GM10248 (cell line): ENCODE results near the gene HID1.

Experiments used
- CTCF ChIA-PET: fragments of 300-600 bp; sonication (Branson Sonifier 250); formaldehyde crosslinking; extraction: SDS; loops from one replicate; lab custom pipeline; 2021; ENCODE audit warnings: antibody characterized with exemption; lab: Yijun Ruan, JAX
- POLR2A ChIA-PET: fragments of 350-650 bp; sonication (Branson Sonifier 250); formaldehyde crosslinking; extraction: SDS; loops from one replicate; lab custom pipeline; 2020; ENCODE audit warnings: antibody characterized with exemption; lab: Yijun Ruan, JAX
- DNase-seq: peaks from one replicate; pipeline ENCODE4 v3.0.0; 2012; ENCODE audit errors: extremely low spot score
- TF ChIP-seq, protein P1 (sequence below): IDR thresholded peaks from 2 replicates; pipeline ENCODE4 v1.5.1; 2012; ENCODE audit warnings: mild to moderate bottlenecking, low read depth; ENCODE audit errors: extremely low read depth, missing control alignments, control extremely low read depth

HID1 gene

DNA sequence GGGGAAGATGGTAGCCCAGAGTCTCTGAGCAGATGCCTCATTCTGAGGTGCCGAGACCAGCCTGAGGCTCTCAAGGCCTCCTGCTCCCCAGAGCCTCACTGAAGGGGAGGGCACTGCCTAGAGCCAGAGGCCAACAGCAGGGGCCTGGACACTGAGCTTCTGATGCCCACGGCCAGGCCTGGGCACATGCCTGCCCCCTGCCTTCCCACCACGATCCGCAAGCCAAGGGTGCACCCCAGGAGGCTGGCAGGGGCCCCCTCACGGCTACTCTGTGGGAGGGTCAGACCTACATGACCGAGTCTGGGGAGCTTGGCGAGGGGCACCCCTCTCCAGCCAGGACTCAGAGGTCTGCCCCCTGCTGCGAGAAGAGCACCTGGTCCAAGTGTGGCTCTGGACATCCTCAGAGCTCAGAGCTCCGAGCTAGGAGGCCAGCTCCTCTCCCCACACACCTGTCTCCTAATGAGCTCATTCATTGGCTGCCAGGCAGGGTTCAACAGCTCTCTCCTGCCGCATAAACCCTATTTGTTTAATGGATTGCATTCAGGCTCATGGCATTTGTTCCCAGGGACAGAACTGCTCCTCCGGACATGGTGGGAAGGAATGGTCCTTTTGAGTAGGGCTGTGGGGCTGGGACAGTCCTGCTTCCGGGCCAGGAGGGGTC lies 23.0 kb downstream of the HID1 start:
- TF ChIP-seq, protein P1, sequence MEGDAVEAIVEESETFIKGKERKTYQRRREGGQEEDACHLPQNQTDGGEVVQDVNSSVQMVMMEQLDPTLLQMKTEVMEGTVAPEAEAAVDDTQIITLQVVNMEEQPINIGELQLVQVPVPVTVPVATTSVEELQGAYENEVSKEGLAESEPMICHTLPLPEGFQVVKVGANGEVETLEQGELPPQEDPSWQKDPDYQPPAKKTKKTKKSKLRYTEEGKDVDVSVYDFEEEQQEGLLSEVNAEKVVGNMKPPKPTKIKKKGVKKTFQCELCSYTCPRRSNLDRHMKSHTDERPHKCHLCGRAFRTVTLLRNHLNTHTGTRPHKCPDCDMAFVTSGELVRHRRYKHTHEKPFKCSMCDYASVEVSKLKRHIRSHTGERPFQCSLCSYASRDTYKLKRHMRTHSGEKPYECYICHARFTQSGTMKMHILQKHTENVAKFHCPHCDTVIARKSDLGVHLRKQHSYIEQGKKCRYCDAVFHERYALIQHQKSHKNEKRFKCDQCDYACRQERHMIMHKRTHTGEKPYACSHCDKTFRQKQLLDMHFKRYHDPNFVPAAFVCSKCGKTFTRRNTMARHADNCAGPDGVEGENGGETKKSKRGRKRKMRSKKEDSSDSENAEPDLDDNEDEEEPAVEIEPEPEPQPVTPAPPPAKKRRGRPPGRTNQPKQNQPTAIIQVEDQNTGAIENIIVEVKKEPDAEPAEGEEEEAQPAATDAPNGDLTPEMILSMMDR: no peak
- ChIA-PET CTCF (interaction anchor here (1.4 to 12.6 kb wide), 4 partner anchors 10 to 62 kb away, joined by 3 to 156 read pairs (median 16); partner anchors contain the start of genes OTOP2 and USH1G), POLR2A (no interaction called here)
- DNase-seq: no peak

DNA sequence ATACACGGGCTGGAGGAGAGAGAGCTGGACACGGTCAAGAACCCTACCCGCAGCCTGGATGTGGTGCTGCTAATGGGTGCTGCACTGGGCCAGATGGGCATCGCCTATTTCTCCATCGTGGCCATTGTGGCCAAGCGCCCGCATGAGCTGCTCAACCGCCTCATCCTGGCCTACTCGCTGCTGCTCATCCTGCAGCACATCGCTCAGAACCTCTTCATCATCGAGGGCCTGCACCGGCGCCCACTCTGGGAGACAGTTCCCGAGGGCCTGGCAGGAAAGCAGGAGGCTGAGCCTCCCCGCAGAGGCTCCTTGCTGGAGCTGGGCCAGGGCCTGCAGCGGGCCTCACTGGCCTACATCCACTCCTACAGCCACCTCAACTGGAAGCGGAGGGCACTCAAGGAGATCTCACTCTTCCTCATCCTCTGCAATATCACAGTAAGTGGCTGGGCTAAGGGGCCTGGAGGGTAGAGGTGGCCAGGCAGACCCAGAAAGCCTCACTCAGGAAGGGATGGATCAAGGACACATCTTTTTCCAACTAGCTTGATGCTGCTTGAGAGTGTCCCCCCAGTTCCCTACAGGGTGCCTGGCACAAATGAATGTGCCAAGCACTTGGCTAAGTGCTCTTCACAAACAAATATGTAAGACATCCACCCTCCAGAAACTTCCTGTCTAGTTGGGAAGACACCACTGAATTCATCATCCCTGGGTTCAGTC lies 25.4 kb downstream of the HID1 start:
- CTCF ChIA-PET: interaction anchor here (5.4 to 12.6 kb wide), 2 partner anchors 13 to 24 kb away, joined by 29 to 156 read pairs; partner anchors contain the start of genes OTOP2 and USH1G
- TF ChIP-seq, protein P1: no peak
- POLR2A ChIA-PET: no interaction called here
- no peak for DNase-seq

DNA sequence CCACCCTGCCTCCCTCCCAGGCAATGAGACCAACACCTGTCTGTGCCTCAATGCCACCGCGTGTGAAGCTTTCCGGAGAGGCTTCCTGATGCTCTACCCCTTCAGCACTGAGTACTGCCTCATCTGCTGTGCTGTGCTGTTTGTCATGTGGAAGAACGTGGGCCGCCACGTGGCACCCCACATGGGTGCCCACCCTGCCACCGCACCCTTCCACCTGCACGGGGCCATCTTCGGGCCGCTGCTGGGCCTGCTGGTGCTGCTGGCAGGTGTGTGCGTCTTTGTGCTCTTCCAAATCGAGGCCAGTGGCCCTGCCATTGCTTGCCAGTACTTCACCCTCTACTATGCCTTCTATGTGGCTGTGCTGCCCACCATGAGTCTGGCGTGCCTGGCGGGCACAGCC lies 25.9 kb downstream of the HID1 start:
- ChIA-PET POLR2A (no interaction called here), CTCF (interaction anchor here (5.4 to 12.6 kb wide), 2 partner anchors 13 to 23 kb away, joined by 29 to 156 read pairs; partner anchors contain the start of genes OTOP2 and USH1G)
- TF ChIP-seq, protein P1: no peak
- no peak for DNase-seq

DNA sequence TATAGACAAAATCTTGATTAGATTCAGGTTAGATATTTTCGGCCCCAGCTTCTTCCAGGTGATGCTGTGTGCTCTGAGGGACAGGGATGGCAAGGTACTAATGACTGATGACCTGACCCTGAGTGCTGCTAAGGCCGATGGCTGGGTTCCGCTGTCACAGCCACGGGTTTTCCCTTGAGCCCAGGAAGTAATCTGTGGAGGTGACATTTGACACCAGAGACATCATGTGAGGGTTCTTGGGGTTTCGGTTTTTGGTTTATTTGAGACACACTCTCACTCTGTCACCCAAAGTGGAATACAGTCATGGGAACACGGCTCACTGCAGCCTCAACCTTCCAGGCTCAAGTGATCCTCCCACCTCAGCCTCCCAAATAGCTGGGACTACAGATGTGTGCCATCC lies 27.0 kb downstream of the HID1 start:
- DNase-seq: peak; percentile 76
- POLR2A ChIA-PET: no interaction called here

DNA sequence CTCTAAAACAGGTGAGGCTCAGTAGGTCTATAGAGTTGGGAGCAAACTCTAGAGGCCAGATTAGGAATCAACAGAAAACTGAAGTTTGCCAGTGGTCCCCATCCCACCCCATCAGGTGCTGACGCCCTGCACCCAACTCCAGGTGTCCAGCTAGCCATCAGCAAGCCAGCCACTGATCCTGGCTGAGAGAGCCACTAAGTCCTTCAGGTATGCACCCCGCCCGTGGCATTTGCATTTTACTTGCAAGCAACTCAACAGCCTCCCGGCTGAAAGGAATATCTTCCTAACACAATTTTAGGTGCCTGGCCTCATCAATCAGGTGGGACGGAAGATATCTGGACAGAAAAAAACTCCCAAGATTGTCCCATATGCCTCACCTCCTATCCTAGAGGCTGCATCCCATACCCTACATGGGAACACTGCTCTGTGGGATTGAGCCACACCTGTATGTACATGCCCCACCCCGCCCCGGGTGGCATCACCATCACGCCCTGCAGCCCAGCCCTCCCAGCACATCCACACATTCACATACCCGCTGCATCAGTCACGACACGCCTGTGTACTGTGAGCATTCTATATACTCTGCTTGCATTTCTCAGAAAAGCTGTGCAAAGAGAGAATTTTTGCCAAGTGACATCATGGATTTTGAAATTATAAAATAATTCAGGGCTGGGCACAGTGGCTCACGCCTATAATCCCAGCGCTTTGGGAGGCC lies 28.6 kb downstream of the HID1 start:
- POLR2A ChIA-PET: no interaction called here
- no peak for DNase-seq
- TF ChIP-seq, protein P1: no peak
- CTCF ChIA-PET: interaction anchor here (12.6 kb wide), 1 partner anchor 16 kb away, joined by 156 read pairs; no protein-coding TSS in a partner anchor

More for the DNA sequence above, 27.0 kb downstream of the HID1 start:
- CTCF ChIA-PET: interaction anchor here (1.1 to 12.6 kb wide), 5 partner anchors 10 to 53 kb away, joined by 3 to 156 read pairs (median 4); partner anchors contain the start of genes OTOP2, OTOP3 and USH1G
- TF ChIP-seq, protein P1: no peak
